GM21723 (cell line): ENCODE results near the gene ENO2.
"Not testable (repeated sequence)": the region's sequence is repeated elsewhere in the genome, so short reads cannot be mapped to it uniquely, and the experiment has no call there.

Experiments
- ATAC-seq: cut with Tn5 transposase; IDR thresholded peaks from one replicate; pipeline ENCODE4 v1.9.1; 2021; ENCODE audit warnings: mild to moderate bottlenecking, moderate library complexity; ENCODE audit not compliant: unreplicated experiment

Gene ENO2

GRCh38 chr12:6914246-6914946 is at the start of gene ENO2:
Gene ENO2 (plus strand): TSS chr12:6914580. CDS start chr12:6915833, 1,253 bp downstream.
- ATAC-seq: peak; percentile 71

- ATAC-seq: not testable (repeated sequence)
Measured at GRCh38 chr12:6865307-6865706, 49.1 kb upstream of the ENO2 start.

- no peak for ATAC-seq
Measured at GRCh38 chr12:6866163-6866919, 48.0 kb upstream of the ENO2 start.

GRCh38 chr12:6866920-6867412 is 47.4 kb upstream of the ENO2 start:
- ATAC-seq: peak; percentile 14

- ATAC-seq: peak; percentile 52
Measured at GRCh38 chr12:6867413-6868210, 46.8 kb upstream of the ENO2 start, which contains the start of gene TPI1. Gene TPI1 (plus strand): TSS chr12:6867531. CDS start chr12:6867567, 36 bp downstream.

- no peak for ATAC-seq
Measured at GRCh38 chr12:6868211-6869048, 46.0 kb upstream of the ENO2 start.

- no peak for ATAC-seq
Measured at GRCh38 chr12:6869049-6870021, 45.0 kb upstream of the ENO2 start.

- ATAC-seq: not testable (repeated sequence)
Measured at GRCh38 chr12:6870304-6870703, 44.1 kb upstream of the ENO2 start.

GRCh38 chr12:6871052-6871957 is 43.1 kb upstream of the ENO2 start:
- ATAC-seq: no peak

GRCh38 chr12:6872073-6873048 is 42.0 kb upstream of the ENO2 start:
- ATAC-seq: peak; percentile 42

- peak; percentile 63 for ATAC-seq
Measured at GRCh38 chr12:6873094-6874014, 41.0 kb upstream of the ENO2 start, which contains the start of gene SPSB2. Gene SPSB2 (minus strand): TSS chr12:6873303. CDS start chr12:6872901, 402 bp downstream.

- not testable (repeated sequence) for ATAC-seq
Measured at GRCh38 chr12:6874015-6874368, 40.4 kb upstream of the ENO2 start.

GRCh38 chr12:6879824-6880223 is 34.6 kb upstream of the ENO2 start:
- ATAC-seq: not testable (repeated sequence)

GRCh38 chr12:6883252-6883651 is 31.1 kb upstream of the ENO2 start:
- no peak for ATAC-seq

GRCh38 chr12:6883683-6884082 is 30.7 kb upstream of the ENO2 start:
- no peak for ATAC-seq

- ATAC-seq: no peak
Measured at GRCh38 chr12:6884539-6884938, 29.8 kb upstream of the ENO2 start.
